ENCODE measurements around the gene TMEM91.

DNA sequence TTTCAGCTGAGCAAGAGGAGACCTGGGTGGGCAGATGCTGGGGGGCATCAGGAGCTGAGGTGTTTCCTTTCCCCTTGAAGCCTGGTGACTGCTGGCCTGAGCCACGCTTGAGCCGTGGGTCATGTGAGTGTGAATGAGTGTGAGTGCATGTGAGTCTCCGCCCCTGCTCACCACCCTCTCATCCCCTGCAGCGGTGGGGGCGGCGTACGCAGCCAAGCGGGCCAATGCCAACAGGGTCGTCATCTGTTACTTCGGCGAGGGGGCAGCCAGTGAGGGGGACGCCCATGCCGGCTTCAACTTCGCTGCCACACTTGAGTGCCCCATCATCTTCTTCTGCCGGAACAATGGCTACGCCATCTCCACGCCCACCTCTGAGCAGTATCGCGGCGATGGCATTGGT lies 45.6 kb downstream of the TMEM91 start:
- TF ChIP-seq, protein P1, sequence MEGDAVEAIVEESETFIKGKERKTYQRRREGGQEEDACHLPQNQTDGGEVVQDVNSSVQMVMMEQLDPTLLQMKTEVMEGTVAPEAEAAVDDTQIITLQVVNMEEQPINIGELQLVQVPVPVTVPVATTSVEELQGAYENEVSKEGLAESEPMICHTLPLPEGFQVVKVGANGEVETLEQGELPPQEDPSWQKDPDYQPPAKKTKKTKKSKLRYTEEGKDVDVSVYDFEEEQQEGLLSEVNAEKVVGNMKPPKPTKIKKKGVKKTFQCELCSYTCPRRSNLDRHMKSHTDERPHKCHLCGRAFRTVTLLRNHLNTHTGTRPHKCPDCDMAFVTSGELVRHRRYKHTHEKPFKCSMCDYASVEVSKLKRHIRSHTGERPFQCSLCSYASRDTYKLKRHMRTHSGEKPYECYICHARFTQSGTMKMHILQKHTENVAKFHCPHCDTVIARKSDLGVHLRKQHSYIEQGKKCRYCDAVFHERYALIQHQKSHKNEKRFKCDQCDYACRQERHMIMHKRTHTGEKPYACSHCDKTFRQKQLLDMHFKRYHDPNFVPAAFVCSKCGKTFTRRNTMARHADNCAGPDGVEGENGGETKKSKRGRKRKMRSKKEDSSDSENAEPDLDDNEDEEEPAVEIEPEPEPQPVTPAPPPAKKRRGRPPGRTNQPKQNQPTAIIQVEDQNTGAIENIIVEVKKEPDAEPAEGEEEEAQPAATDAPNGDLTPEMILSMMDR (conservative IDR thresholded peaks at IDR 0.05; ENCODE audit: low read depth in 2 of 2) = no peak
- no peak for TF ChIP-seq POLR2AphosphoS5 (IDR thresholded peaks at IDR 0.05; ENCODE audit: low read depth)
- TF ChIP-seq, protein P2, sequence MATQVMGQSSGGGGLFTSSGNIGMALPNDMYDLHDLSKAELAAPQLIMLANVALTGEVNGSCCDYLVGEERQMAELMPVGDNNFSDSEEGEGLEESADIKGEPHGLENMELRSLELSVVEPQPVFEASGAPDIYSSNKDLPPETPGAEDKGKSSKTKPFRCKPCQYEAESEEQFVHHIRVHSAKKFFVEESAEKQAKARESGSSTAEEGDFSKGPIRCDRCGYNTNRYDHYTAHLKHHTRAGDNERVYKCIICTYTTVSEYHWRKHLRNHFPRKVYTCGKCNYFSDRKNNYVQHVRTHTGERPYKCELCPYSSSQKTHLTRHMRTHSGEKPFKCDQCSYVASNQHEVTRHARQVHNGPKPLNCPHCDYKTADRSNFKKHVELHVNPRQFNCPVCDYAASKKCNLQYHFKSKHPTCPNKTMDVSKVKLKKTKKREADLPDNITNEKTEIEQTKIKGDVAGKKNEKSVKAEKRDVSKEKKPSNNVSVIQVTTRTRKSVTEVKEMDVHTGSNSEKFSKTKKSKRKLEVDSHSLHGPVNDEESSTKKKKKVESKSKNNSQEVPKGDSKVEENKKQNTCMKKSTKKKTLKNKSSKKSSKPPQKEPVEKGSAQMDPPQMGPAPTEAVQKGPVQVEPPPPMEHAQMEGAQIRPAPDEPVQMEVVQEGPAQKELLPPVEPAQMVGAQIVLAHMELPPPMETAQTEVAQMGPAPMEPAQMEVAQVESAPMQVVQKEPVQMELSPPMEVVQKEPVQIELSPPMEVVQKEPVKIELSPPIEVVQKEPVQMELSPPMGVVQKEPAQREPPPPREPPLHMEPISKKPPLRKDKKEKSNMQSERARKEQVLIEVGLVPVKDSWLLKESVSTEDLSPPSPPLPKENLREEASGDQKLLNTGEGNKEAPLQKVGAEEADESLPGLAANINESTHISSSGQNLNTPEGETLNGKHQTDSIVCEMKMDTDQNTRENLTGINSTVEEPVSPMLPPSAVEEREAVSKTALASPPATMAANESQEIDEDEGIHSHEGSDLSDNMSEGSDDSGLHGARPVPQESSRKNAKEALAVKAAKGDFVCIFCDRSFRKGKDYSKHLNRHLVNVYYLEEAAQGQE (IDR thresholded peaks at IDR 0.05; ENCODE audit: unreplicated experiment) = no peak
- no peak for TF ChIP-seq EZH2phosphoT487 (IDR thresholded peaks at IDR 0.05; ENCODE audit: unreplicated experiment)
- no peak for TF ChIP-seq EZH2 (IDR thresholded peaks at IDR 0.05; ENCODE audit: low read depth, unreplicated experiment)

All from GM23338 (cell line).